Activated naive CD4-positive, alpha-beta T cell treated with Interleukin-2 at 50 U/mL for 16 hours (primary cell): ENCODE data around the gene LDLRAD4.
"Not testable (repeated sequence)": the region's sequence is repeated elsewhere in the genome, so short reads cannot be mapped to it uniquely, and the experiment has no call there.

Source experiments
- DNase-seq: peaks from one replicate; pipeline ENCODE4 v3.0.0-alpha.2; 2020

LDLRAD4 gene

GRCh38 chr18:13658436-13659204 lies 440.1 kb downstream of the LDLRAD4 start:
- DNase-seq: no peak

- DNase-seq: no peak
Observed at GRCh38 chr18:13660510-13660909, 441.9 kb downstream of the LDLRAD4 start.

- no peak for DNase-seq
Observed at GRCh38 chr18:13661051-13661778, 442.7 kb downstream of the LDLRAD4 start.

- DNase-seq: no peak
Observed at GRCh38 chr18:13661779-13662256, 443.3 kb downstream of the LDLRAD4 start.

GRCh38 chr18:13672657-13673056 lies 454.1 kb downstream of the LDLRAD4 start:
- no peak for DNase-seq

GRCh38 chr18:13676471-13676870 lies 457.9 kb downstream of the LDLRAD4 start:
- DNase-seq: no peak

GRCh38 chr18:13677350-13677749 lies 458.8 kb downstream of the LDLRAD4 start:
- not testable (repeated sequence) for DNase-seq

- no peak for DNase-seq
Observed at GRCh38 chr18:13680612-13681011, 462.1 kb downstream of the LDLRAD4 start.

- no peak for DNase-seq
Observed at GRCh38 chr18:13681701-13682100, 463.1 kb downstream of the LDLRAD4 start.

GRCh38 chr18:13684546-13684945 lies 466.0 kb downstream of the LDLRAD4 start:
- no peak for DNase-seq

GRCh38 chr18:13688191-13689136 lies 469.9 kb downstream of the LDLRAD4 start:
- no peak for DNase-seq

- DNase-seq: not testable (repeated sequence)
Observed at GRCh38 chr18:13690060-13690459, 471.5 kb downstream of the LDLRAD4 start.

GRCh38 chr18:13695337-13695736 lies 476.8 kb downstream of the LDLRAD4 start:
- not testable (repeated sequence) for DNase-seq

GRCh38 chr18:13696961-13697360 lies 478.4 kb downstream of the LDLRAD4 start:
- DNase-seq: no peak

GRCh38 chr18:13700153-13700552 lies 481.6 kb downstream of the LDLRAD4 start:
- no peak for DNase-seq
